GM12874 (cell line): ENCODE data around the gene GNG7.

ENCODE experiments used
- CTCF ChIP-seq: IDR thresholded peaks from 2 replicates; pipeline ENCODE4 v1.5.1; 2011; ENCODE audit warnings: low read depth, mild to moderate bottlenecking, control low read depth, low read length, moderate library complexity; ENCODE audit not compliant: insufficient read depth

The GNG7 gene

DNA sequence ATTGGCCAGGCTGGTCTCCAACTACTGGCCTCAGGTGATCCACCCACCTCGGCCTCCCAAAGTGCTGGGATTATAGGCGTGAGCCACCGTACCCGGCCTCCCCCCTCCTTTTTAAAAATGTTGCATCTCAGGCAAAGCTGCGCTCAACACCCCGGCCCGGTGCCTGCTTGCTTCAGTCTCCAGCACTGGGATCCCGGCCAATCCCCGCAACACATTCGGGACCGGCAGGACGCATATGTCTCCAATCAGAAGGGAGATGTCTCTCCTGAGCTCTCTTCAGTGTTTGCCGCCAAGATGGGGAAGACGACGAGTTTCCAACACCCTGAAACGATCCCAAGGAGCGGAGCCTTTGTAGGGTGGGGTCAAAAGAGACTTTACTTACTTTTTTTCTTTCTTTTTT is 16.1 kb downstream of the GNG7 start:
- TF ChIP-seq CTCF, result no peak

DNA sequence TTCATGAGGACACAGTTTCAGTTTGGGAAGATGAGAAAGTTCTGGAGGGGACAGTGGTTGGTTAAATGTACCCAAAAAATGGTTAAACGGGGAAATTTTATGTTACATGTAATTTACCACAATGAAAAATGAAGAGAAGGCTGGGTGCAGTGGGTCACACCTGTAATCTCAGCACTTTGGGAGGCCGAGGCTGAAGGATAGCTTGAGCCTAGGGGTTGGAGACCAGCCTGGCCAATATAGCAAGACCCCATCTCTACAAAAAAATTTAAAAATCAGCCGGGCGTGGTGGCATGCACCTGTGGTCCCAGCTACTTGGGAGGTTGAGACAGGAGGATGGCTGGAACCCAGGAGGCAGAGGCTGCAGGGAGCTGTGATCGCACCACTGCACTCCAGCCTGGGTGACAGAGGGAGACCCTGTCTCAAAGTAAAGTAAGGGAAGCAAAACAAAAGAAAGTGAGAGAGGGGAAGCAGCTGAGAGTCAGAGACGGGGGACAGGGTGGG is 17.2 kb downstream of the GNG7 start:
- no peak for TF ChIP-seq CTCF

GRCh38 chr19:2683430-2684003 is 19.0 kb downstream of the GNG7 start:
- no peak for TF ChIP-seq CTCF

DNA sequence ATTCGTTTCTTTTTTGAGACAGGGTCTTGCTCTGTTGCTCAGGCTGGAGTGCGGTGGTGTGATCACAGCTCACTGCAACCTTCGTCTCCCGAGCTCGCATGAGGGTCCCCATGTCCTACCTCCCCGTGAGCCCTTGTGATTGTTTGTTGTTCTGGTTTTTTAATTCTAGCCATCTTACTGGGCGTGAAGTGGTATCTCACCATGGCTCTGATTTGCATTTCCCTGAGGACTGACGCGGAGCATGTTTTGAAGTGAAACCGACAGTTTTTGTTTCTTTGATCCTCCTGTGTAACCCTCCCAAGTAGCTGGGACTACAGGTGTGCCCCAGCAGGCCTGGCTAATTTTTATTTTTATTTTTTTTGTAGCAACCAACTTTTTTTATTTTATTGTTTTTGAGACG is 21.7 kb downstream of the GNG7 start:
- no peak for TF ChIP-seq CTCF

DNA sequence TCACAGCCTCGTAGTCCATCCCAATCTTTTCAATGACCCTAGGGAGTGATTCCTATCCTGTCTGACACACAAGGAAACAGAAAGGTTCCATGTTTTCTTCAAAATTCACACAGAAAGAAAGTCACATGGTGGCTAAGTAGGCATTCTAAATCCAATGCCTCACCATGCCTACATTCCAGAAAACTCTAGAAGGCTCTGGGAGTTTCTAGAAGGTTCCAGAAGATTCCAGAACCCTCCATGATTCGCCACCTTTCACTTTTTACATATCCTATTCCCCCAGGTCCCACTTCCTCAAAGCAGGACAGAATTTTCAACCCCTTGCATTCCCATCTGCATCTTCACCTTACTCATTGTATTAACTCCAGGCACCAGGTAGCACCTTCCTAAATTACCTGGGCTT is 23.1 kb downstream of the GNG7 start:
- TF ChIP-seq CTCF, result no peak

DNA sequence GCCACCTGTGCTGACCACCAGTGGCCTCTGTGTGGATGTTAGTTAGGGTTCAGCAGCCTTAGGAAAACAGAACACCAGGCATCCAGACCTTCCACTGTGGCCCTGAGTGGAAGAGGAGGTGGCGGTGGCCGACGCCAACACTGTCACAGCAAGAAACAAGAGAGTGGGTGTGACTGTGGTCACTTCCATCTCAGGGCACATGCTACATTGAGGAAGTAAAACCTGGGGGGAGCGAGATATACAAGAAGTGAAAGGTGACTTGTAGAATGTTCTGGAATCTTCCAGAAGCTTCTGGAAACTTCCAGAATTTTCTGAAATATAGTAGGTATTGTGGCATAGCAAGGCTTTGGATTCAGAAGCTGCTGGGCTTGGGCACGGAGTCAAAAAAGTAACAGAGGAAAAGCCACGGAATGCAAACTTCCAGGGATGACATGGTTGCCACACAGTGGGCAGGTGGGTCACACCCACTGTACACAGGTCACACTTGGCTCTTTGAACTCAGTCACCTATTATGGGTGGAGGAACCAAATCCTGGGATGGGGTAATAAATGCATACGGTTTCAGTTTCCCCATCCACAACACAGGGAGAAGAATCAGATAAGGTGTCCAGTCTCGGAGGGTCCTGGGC is 24.3 kb downstream of the GNG7 start:
- TF ChIP-seq CTCF, result no peak

DNA sequence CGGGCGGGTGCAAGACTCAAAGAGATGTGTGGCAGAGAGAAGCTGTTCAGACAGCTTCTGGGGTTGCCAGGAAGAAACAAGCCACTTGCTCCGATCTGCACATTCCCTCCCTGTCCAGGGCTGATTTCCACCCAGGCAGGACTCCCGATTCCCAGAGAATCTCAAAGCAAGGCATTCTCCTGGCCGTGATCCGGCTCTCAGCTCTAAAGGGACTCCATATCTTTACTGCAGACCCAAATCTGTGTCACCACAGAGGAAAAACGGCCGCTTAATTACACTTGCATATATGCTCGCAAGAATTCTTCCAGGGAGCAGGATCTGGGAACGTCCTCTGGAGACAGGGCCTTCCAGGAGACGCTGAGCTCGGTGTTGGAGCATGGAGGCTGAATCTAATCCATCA is 25.7 kb downstream of the GNG7 start:
- no peak for TF ChIP-seq CTCF
